GM21825 (cell line): ENCODE results near the gene TMEM184B.
A peak's percentile ranks its signal among the peaks of the same experiment; 100 is the strongest.
"Not testable (repeated sequence)": the region's sequence is repeated elsewhere in the genome, so short reads cannot be mapped to it uniquely, and the experiment has no call there.

Experiments
- ATAC-seq: cut with Tn5 transposase; IDR thresholded peaks from one replicate; pipeline ENCODE4 v1.9.1; 2021; ENCODE audit warnings: mild to moderate bottlenecking, moderate library complexity; ENCODE audit not compliant: unreplicated experiment

TMEM184B gene

GRCh38 chr22:38187413-38188212 is 85.2 kb downstream of the TMEM184B start:
- ATAC-seq: no peak

- ATAC-seq: no peak
Measured at GRCh38 chr22:38186429-38186828, 86.4 kb downstream of the TMEM184B start.

GRCh38 chr22:38184788-38185187 is 88.0 kb downstream of the TMEM184B start:
- ATAC-seq: no peak

GRCh38 chr22:38181453-38182200 is 91.2 kb downstream of the TMEM184B start, which contains the start of gene PLA2G6:
TSS of gene PLA2G6 (minus strand) at chr22:38181830. CDS start at chr22:38169426, 12,404 bp downstream.
- ATAC-seq: peak; percentile 76

- peak; percentile 33 for ATAC-seq
Measured at GRCh38 chr22:38180841-38181452, 91.9 kb downstream of the TMEM184B start.

- not testable (repeated sequence) for ATAC-seq
Measured at GRCh38 chr22:38178605-38178937, 94.2 kb downstream of the TMEM184B start.

- ATAC-seq: no peak
Measured at GRCh38 chr22:38177926-38178604, 94.7 kb downstream of the TMEM184B start.

- not testable (repeated sequence) for ATAC-seq
Measured at GRCh38 chr22:38177571-38177925, 95.3 kb downstream of the TMEM184B start.

- ATAC-seq: no peak
Measured at GRCh38 chr22:38177044-38177443, 95.8 kb downstream of the TMEM184B start.

GRCh38 chr22:38176170-38176741 is 96.6 kb downstream of the TMEM184B start:
- no peak for ATAC-seq

- no peak for ATAC-seq
Measured at GRCh38 chr22:38175206-38176118, 97.3 kb downstream of the TMEM184B start.

GRCh38 chr22:38174626-38175025 is 98.2 kb downstream of the TMEM184B start:
- no peak for ATAC-seq

- ATAC-seq: no peak
Measured at GRCh38 chr22:38173641-38173906, 99.2 kb downstream of the TMEM184B start.

- ATAC-seq: no peak
Measured at GRCh38 chr22:38172832-38173640, 99.8 kb downstream of the TMEM184B start.

- no peak for ATAC-seq
Measured at GRCh38 chr22:38171927-38172831, 100.6 kb downstream of the TMEM184B start.

GRCh38 chr22:38170469-38170868 is 102.3 kb downstream of the TMEM184B start:
- no peak for ATAC-seq
